Colonic mucosa (tissue), 4 donors: ENCODE results near the gene DGCR8. TPM values are rescaled to one million over a fixed set of nuclear protein-coding genes. Genes with fewer than 3 reads are reported as not detected.

Experiments
- DNase-seq: peaks from one replicate; pipeline ENCODE4 v3.0.0-alpha.2; 2020
- H3K27ac ChIP-seq: fragments of 200-600 bp; one replicate; pipeline ENCODE4 v1.8.0; 2021
- H3K27me3 ChIP-seq: fragments of 200-600 bp; one replicate; pipeline ENCODE4 v1.8.0; 2021
- H3K36me3 ChIP-seq: fragments of 200-600 bp; one replicate; pipeline ENCODE4 v1.8.0; 2021
- H3K4me1 ChIP-seq: fragments of 200-600 bp; one replicate; pipeline ENCODE4 v1.8.0; 2021; ENCODE audit warnings: mild to moderate bottlenecking
- H3K4me3 ChIP-seq: fragments of 200-600 bp; one replicate; pipeline ENCODE4 v1.8.0; 2021
- H3K9ac ChIP-seq, 2 donors: one replicate each; pipeline ENCODE4 v1.7.0; 2013; ENCODE audit warnings: control low read depth in 2 of 2, low read depth in 2 of 2, low read length in 2 of 2
- H3K9me3 ChIP-seq: fragments of 200-600 bp; one replicate; pipeline ENCODE4 v1.8.0; 2021
- intact Hi-C: fragments of 100-400 bp; cut with DNase I; formaldehyde crosslinking; loops from one replicate; pipeline ENCODE4 v1.14.1; 2022
- total RNA-seq, 2 donors: library from RNA; stranded (reverse); fragmentation: NEBNext Ultra II Directional in 1 of 2; extraction: Animal tissue kit (Norgen Biotek cat#: 25700) in 1 of 2; gene quantifications; one replicate each; pipeline ENCODE4 v1.2.1, GENCODE V29; 2021
- TF ChIP-seq, protein P1 (sequence below): fragments of 200-600 bp; IDR thresholded peaks from one replicate; pipeline ENCODE4 v1.8.0; 2022; ENCODE audit warnings: antibody characterized with exemption, mild to moderate bottlenecking
- donor health status: healthy.
- donor health status: DM: no; HTN: no; CAD: no.
- donor health status: DM: no; HTN: no; CAD: no.

DGCR8 gene
- total RNA-seq, 2 donors from 2014 or later = 21.1 to 52.7 TPM

DNA sequence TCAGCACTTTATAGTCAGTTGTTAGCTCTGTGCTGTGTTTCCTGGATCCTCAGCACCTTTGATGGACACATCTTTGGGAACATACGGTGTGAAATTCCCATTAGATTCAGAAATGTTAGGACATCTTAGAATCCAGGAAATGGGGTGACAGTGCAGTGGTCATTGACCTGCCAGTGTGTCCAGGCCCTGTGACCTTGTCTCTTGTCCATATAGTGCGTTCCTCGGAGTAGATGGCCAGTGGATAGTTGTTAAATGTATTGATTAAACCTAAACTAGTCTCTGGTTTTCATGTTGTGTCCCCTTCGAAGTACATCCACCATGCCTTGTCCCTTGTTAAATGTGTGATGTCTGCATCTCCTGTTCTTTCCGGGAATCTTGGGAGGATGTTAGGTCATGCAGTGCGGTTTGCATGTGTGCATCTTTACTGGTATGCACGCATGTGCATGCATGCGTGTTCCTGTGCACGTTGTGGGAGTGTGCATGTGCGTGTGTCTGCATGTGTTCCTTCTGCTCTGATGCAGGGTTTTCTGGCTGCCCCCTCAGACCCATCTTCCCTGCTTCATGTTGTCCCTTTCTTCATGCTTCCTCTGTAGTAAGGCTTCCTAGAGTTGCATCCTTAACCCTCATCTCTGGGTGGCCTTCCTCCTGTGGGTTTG, 4.0 kb downstream of the DGCR8 start:
- TF ChIP-seq, protein P1, sequence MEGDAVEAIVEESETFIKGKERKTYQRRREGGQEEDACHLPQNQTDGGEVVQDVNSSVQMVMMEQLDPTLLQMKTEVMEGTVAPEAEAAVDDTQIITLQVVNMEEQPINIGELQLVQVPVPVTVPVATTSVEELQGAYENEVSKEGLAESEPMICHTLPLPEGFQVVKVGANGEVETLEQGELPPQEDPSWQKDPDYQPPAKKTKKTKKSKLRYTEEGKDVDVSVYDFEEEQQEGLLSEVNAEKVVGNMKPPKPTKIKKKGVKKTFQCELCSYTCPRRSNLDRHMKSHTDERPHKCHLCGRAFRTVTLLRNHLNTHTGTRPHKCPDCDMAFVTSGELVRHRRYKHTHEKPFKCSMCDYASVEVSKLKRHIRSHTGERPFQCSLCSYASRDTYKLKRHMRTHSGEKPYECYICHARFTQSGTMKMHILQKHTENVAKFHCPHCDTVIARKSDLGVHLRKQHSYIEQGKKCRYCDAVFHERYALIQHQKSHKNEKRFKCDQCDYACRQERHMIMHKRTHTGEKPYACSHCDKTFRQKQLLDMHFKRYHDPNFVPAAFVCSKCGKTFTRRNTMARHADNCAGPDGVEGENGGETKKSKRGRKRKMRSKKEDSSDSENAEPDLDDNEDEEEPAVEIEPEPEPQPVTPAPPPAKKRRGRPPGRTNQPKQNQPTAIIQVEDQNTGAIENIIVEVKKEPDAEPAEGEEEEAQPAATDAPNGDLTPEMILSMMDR = no peak
- DNase-seq = no peak
- H3K36me3 ChIP-seq = peaks cover 8% of the 10 kb centered on the region
- no peak overlapping the region for H3K9ac ChIP-seq
- H3K27ac ChIP-seq = no peak overlapping the region
- no peaks in the 10 kb centered on the region for H3K27me3 ChIP-seq
- intact Hi-C loops = loop anchor here (5.0 kb wide), 1 partner anchor 33 kb away; the partner anchor contains the start of genes RANBP1 and TRMT2A
- H3K4me1 ChIP-seq = peaks cover 5% of the 10 kb centered on the region
- no peak overlapping the region for H3K4me3 ChIP-seq
- H3K9me3 ChIP-seq = no peaks in the 10 kb centered on the region

DNA sequence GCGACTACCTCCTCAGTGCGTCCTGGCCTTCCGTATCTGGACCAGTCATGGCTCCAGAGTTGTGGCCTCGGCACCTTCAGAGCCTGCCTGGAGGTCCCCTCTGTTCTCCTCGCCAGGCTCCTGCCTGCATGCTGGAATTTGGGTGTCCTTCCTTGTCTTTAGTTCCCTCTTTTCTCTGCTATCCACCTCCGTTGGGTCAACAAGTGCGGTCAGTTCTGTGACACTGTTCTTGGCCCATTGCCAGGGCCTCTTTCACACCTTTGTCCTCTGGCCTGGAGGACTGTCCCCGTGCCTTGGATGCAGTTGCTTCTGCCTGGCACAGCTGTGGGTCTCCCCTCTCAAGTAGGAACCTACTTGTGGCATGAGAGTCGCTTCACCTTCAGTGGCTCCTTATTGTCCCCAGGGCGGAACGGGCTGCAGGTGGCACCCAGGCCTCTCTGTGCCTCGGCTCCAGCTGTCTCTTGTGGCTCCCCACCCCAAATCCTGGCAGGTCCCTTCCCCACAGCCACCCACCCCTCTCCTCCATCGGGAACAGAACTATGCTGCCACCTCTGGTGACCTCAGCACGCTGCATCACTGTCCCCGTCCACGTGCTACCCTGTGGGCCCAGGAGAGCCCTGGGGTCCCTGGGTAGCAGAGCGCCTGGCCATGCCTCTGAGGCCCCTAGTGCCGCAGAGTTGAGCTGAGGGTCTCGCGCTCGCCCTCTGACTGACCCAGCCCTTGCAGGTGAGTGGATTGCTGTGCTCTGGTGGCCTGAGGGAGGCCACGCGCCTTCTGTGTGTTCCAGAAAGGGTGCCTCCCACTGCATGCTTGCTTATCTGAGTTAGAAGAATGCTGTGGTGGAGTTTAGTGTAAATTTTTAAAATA, 4.7 kb downstream of the DGCR8 start:
- Histone ChIP-seq H3K36me3 (peaks cover 15% of the 10 kb centered on the region), H3K4me3 (no peak overlapping the region), H3K9ac (no peak overlapping the region), H3K9me3 (no peaks in the 10 kb centered on the region), H3K4me1 (peaks cover 5% of the 10 kb centered on the region), H3K27ac (no peak overlapping the region), H3K27me3 (no peaks in the 10 kb centered on the region)
- TF ChIP-seq, protein P1 = no peak
- intact Hi-C loops = loop anchor here (5.0 kb wide), 1 partner anchor 33 kb away; the partner anchor contains the start of genes RANBP1 and TRMT2A
- no peak for DNase-seq

DNA sequence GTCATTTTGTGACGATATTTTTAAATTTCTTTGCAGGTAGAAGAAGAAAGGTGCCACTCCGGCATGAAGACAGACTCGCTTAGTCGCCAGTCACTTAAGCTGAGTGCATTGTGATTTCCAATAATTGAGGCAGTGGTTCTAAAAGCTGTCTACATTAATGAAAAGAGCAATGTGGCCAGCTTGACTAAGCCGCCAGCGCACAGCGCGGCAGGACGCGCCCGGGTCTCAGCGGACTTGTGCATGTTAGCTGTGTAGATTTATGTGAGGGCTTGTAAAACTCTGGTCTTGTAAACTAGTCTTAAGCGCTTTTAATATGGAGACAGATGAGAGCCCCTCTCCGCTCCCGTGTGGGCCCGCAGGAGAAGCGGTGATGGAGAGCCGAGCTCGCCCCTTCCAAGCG, 5.6 kb downstream of the DGCR8 start:
- intact Hi-C loops = no loop called here
- Histone ChIP-seq H3K9ac (no peak overlapping the region), H3K4me3 (no peak overlapping the region), H3K27ac (no peak overlapping the region), H3K36me3 (peaks cover 23% of the 10 kb centered on the region), H3K9me3 (no peaks in the 10 kb centered on the region), H3K27me3 (no peaks in the 10 kb centered on the region), H3K4me1 (peaks cover 5% of the 10 kb centered on the region)
- TF ChIP-seq, protein P1 = no peak
- no peak for DNase-seq

DNA sequence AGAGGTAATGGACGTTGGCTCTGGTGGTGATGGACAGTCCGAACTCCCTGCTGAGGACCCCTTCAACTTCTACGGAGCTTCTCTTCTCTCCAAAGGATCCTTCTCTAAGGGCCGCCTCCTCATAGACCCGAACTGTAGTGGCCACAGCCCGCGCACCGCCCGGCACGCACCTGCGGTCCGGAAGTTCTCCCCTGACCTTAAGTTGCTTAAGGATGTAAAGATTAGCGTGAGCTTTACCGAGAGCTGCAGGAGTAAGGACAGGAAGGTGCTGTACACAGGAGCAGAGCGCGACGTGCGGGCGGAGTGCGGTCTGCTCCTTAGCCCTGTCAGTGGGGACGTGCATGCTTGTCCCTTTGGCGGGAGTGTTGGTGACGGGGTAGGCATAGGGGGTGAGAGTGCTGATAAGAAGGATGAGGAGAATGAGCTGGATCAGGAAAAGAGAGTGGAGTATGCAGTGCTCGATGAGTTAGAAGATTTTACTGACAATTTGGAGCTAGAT, 6.1 kb downstream of the DGCR8 start:
- no peak for DNase-seq
- Histone ChIP-seq H3K36me3 (peaks cover 23% of the 10 kb centered on the region), H3K27me3 (no peaks in the 10 kb centered on the region), H3K27ac (no peak overlapping the region), H3K4me3 (no peak overlapping the region), H3K9me3 (no peaks in the 10 kb centered on the region), H3K4me1 (peaks cover 5% of the 10 kb centered on the region), H3K9ac (no peak overlapping the region)
- TF ChIP-seq, protein P1 = no peak
- intact Hi-C loops = no loop called here

GRCh38 chr22:20086763-20087162, 6.7 kb downstream of the DGCR8 start:
- Histone ChIP-seq H3K36me3 (peaks cover 24% of the 10 kb centered on the region), H3K9ac (no peak overlapping the region), H3K27ac (no peak overlapping the region), H3K4me3 (no peak overlapping the region), H3K9me3 (no peaks in the 10 kb centered on the region), H3K4me1 (peaks cover 5% of the 10 kb centered on the region), H3K27me3 (no peaks in the 10 kb centered on the region)
- TF ChIP-seq, protein P1 = no peak
- DNase-seq = no peak
- intact Hi-C loops = no loop called here
